ENCODE data around the gene STAT1. TPM values are rescaled to one million over a fixed set of nuclear protein-coding genes. Genes with fewer than 3 reads are reported as not detected.

Gene STAT1
- polyA plus RNA-seq, 1 donor (not counting 4 experiments of a cell fraction or from before 2014, with no cell fraction given) = 181 TPM

GRCh38 chr2:190988910-190989309 is 25.1 kb downstream of the STAT1 start:
- dilution Hi-C loops (cut with MboI; ENCODE audit: extremely low pct_ligation_motif_present, low sequenced_read_pairs) = no loop called here
- DNase-seq (ENCODE audit: low read depth, low spot score) = no peak
- Histone ChIP-seq H3K9me1 (ENCODE audit: control insufficient read depth, extremely low read depth, insufficient read depth, low read length) (no peaks in the 10 kb centered on the region), H3K4me1 (ENCODE audit: control insufficient read depth, extremely low read depth, insufficient read depth, low read length) (peaks cover 13% of the 10 kb centered on the region), H3K4me2 (ENCODE audit: control insufficient read depth, extremely low read depth, insufficient read depth, low read depth, low read length) (no peak overlapping the region), H3K4me3 (ENCODE audit: control insufficient read depth in 2 of 3, extremely low read depth in 1 of 3, insufficient read depth in 2 of 3, low read depth in 1 of 3, low read length in 3 of 3) (no peak overlapping the region), H3K9me3 (ENCODE audit: control insufficient read depth, low read depth, low read length) (no peaks in the 10 kb centered on the region), H2AFZ (ENCODE audit: control insufficient read depth, low read length) (no peak overlapping the region), H3K27ac (ENCODE audit: control insufficient read depth, insufficient read depth, low read length) (no peak overlapping the region), H3K9ac (ENCODE audit: control insufficient read depth, extremely low read depth, insufficient read depth, low read length) (no peak overlapping the region), H3K79me2 (ENCODE audit: control insufficient read depth, insufficient read depth, low read length) (no peaks in the 10 kb centered on the region), H4K20me1 (ENCODE audit: control insufficient read depth, extremely low read depth, insufficient read depth, low read length) (no peaks in the 10 kb centered on the region), H3K27me3 (ENCODE audit: control insufficient read depth, extremely low read depth, insufficient read depth, low read length) (no peaks in the 10 kb centered on the region), H3K36me3 (ENCODE audit: control insufficient read depth in 2 of 2, extremely low read depth in 1 of 2, insufficient read depth in 2 of 2, low read length in 2 of 2) (peaks cover 37 to 48% of the 10 kb centered on the region in 2 experiments)
- TF ChIP-seq CTCF (optimal IDR thresholded peaks at IDR 0.05 in 1 of 3, IDR thresholded peaks at IDR 0.05 in 1 of 3, conservative IDR thresholded peaks at IDR 0.05 in 1 of 3; ENCODE audit: extremely low read depth in 1 of 3, insufficient read depth in 2 of 3, low read length in 3 of 3) (no peak), EZH2 (IDR thresholded peaks at IDR 0.05; ENCODE audit: low read length) (no peak)
- FAIRE-seq = no peak

- peaks cover 31 to 48% of the 10 kb centered on the region in 2 experiments for H3K36me3 ChIP-seq (ENCODE audit: control insufficient read depth in 2 of 2, extremely low read depth in 1 of 2, insufficient read depth in 2 of 2, low read length in 2 of 2)
Measured at GRCh38 chr2:190987938-190988337, 26.0 kb downstream of the STAT1 start.

More at GRCh38 chr2:190987938-190988337, 26.0 kb downstream of the STAT1 start:
- no peaks in the 10 kb centered on the region for H3K27me3 ChIP-seq (ENCODE audit: control insufficient read depth, extremely low read depth, insufficient read depth, low read length)
- TF ChIP-seq EZH2 (IDR thresholded peaks at IDR 0.05; ENCODE audit: low read length) = no peak
- TF ChIP-seq CTCF (optimal IDR thresholded peaks at IDR 0.05 in 1 of 3, IDR thresholded peaks at IDR 0.05 in 1 of 3, conservative IDR thresholded peaks at IDR 0.05 in 1 of 3; ENCODE audit: extremely low read depth in 1 of 3, insufficient read depth in 2 of 3, low read length in 3 of 3) = no peak
- H3K9me3 ChIP-seq (ENCODE audit: control insufficient read depth, low read depth, low read length) = no peaks in the 10 kb centered on the region
- no peaks in the 10 kb centered on the region for H3K79me2 ChIP-seq (ENCODE audit: control insufficient read depth, insufficient read depth, low read length)
- no peak overlapping the region for H3K4me3 ChIP-seq (ENCODE audit: control insufficient read depth in 2 of 3, extremely low read depth in 1 of 3, insufficient read depth in 2 of 3, low read depth in 1 of 3, low read length in 3 of 3)
- no peaks in the 10 kb centered on the region for H4K20me1 ChIP-seq (ENCODE audit: control insufficient read depth, extremely low read depth, insufficient read depth, low read length)
- DNase-seq (ENCODE audit: low read depth, low spot score) = no peak
- FAIRE-seq = no peak
- no peaks in the 10 kb centered on the region for H3K9me1 ChIP-seq (ENCODE audit: control insufficient read depth, extremely low read depth, insufficient read depth, low read length)
- dilution Hi-C loops (cut with MboI; ENCODE audit: extremely low pct_ligation_motif_present, low sequenced_read_pairs) = no loop called here
- no peak overlapping the region for H3K9ac ChIP-seq (ENCODE audit: control insufficient read depth, extremely low read depth, insufficient read depth, low read length)
- no peak overlapping the region for H2AFZ ChIP-seq (ENCODE audit: control insufficient read depth, low read length)
- no peak overlapping the region for H3K27ac ChIP-seq (ENCODE audit: control insufficient read depth, insufficient read depth, low read length)
- H3K4me1 ChIP-seq (ENCODE audit: control insufficient read depth, extremely low read depth, insufficient read depth, low read length) = peaks cover 13% of the 10 kb centered on the region
- no peak overlapping the region for H3K4me2 ChIP-seq (ENCODE audit: control insufficient read depth, extremely low read depth, insufficient read depth, low read depth, low read length)

All from keratinocyte (primary cell).